ENCODE measurements around the gene EGFR. TPM values are rescaled to one million over a fixed set of nuclear protein-coding genes. Genes with fewer than 3 reads are reported as not detected.

The EGFR gene
- total RNA-seq, 1 donor from 2014 or later = 78.3 TPM

- Histone ChIP-seq H3K4me1 (peaks cover 41% of the 10 kb centered on the region), H3K27ac (peak overlapping the region; percentile 64), H3K4me3 (no peak overlapping the region), H3K9me3 (no peaks in the 10 kb centered on the region), H3K36me3 (no peaks in the 10 kb centered on the region), H3K27me3 (no peaks in the 10 kb centered on the region)
- intact Hi-C loops (cut with DNase I) = no loop called here
- no peak for DNase-seq
- no peak for TF ChIP-seq CTCF (IDR thresholded peaks at IDR 0.05)
- ATAC-seq = peak; percentile 13
Measured at GRCh38 chr7:55073051-55073511, 54.3 kb downstream of the EGFR start.

- intact Hi-C loops (cut with DNase I) = no loop called here
- TF ChIP-seq CTCF (IDR thresholded peaks at IDR 0.05) = no peak
- Histone ChIP-seq H3K27ac (peak overlapping the region; percentile 64), H3K36me3 (no peaks in the 10 kb centered on the region), H3K4me1 (peaks cover 46% of the 10 kb centered on the region), H3K9me3 (no peaks in the 10 kb centered on the region), H3K4me3 (no peak overlapping the region), H3K27me3 (no peaks in the 10 kb centered on the region)
- ATAC-seq = peak; percentile 84
- DNase-seq = no peak
Measured at GRCh38 chr7:55073976-55074528, 55.2 kb downstream of the EGFR start.

- Histone ChIP-seq H3K4me3 (no peak overlapping the region), H3K27me3 (no peaks in the 10 kb centered on the region), H3K9me3 (no peaks in the 10 kb centered on the region), H3K36me3 (no peaks in the 10 kb centered on the region), H3K27ac (peak overlapping the region; percentile 64), H3K4me1 (peaks cover 47% of the 10 kb centered on the region)
- intact Hi-C loops (cut with DNase I) = no loop called here
- DNase-seq (no peak), ATAC-seq (peak; percentile 33)
- no peak for TF ChIP-seq CTCF (IDR thresholded peaks at IDR 0.05)
Measured at GRCh38 chr7:55075464-55076021, 56.7 kb downstream of the EGFR start.

GRCh38 chr7:55077561-55078410 lies 59.0 kb downstream of the EGFR start:
- H3K4me3 ChIP-seq = no peak overlapping the region
- no peak for TF ChIP-seq CTCF (IDR thresholded peaks at IDR 0.05)
- no peaks in the 10 kb centered on the region for H3K27me3 ChIP-seq
- peaks cover 62% of the 10 kb centered on the region for H3K4me1 ChIP-seq
- ATAC-seq = no peak
- H3K36me3 ChIP-seq = no peaks in the 10 kb centered on the region
- no peaks in the 10 kb centered on the region for H3K9me3 ChIP-seq
- intact Hi-C loops (cut with DNase I) = no loop called here
- no peak overlapping the region for H3K27ac ChIP-seq
- DNase-seq = no peak

- Histone ChIP-seq H3K36me3 (no peaks in the 10 kb centered on the region), H3K4me1 (peaks cover 53% of the 10 kb centered on the region), H3K27ac (no peak overlapping the region), H3K27me3 (no peaks in the 10 kb centered on the region), H3K9me3 (no peaks in the 10 kb centered on the region), H3K4me3 (no peak overlapping the region)
- intact Hi-C loops (cut with DNase I) = no loop called here
- DNase-seq (peak; percentile 82), ATAC-seq (peak; percentile 90)
- no peak for TF ChIP-seq CTCF (IDR thresholded peaks at IDR 0.05)
Measured at GRCh38 chr7:55078465-55079372, 59.9 kb downstream of the EGFR start.
